HL-60 (cell line): ENCODE data around the gene LY6G6D.

Experiments
- DNase-seq, 2 experiments: peaks; one replicate each; pipeline ENCODE4 v3.0.0-alpha.2; 2010 to 2020; ENCODE audit warnings: low read depth in 1 of 2, low spot score in 1 of 2
- H3K27ac ChIP-seq: fragments of 250-450 bp; sonication (Bioruptor Pico); replicated peaks from 2 replicates; pipeline ENCODE4 v1.5.1; 2020; ENCODE audit warnings: mild to moderate bottlenecking, moderate library complexity
- H3K27me3 ChIP-seq: fragments of 250-450 bp; sonication (Bioruptor Pico); 2 replicates; pipeline ENCODE4 v1.5.1; 2021; ENCODE audit warnings: mild to moderate bottlenecking, moderate library complexity; ENCODE audit not compliant: insufficient read depth, poor library complexity, severe bottlenecking
- H3K4me3 ChIP-seq: replicated peaks from 2 replicates; pipeline ENCODE4 v1.5.1; 2011; ENCODE audit warnings: mild to moderate bottlenecking, control low read depth, low read length; ENCODE audit not compliant: insufficient read depth
- GABPA ChIP-seq: IDR thresholded peaks from 2 replicates; pipeline ENCODE4 v1.6.1; 2012; ENCODE audit warnings: low read depth
- POLR2AphosphoS5 ChIP-seq: IDR thresholded peaks from 2 replicates; pipeline ENCODE4 v1.6.1; 2012; ENCODE audit warnings: low read depth
- SPI1 ChIP-seq: IDR thresholded peaks from 2 replicates; pipeline ENCODE4 v1.6.1; 2012; ENCODE audit warnings: low read depth, mild to moderate bottlenecking, borderline replicate concordance
- TF ChIP-seq, protein P1 (sequence below): IDR thresholded peaks from one replicate; pipeline ENCODE4 v1.5.1; 2011; ENCODE audit warnings: low read length, control low read depth, inconsistent platforms; ENCODE audit not compliant: insufficient read depth
- TF ChIP-seq, protein P2 (sequence below): IDR thresholded peaks from 2 replicates; pipeline ENCODE4 v1.6.1; 2012; ENCODE audit warnings: low read depth; ENCODE audit not compliant: insufficient replicate concordance

Gene LY6G6D

DNA sequence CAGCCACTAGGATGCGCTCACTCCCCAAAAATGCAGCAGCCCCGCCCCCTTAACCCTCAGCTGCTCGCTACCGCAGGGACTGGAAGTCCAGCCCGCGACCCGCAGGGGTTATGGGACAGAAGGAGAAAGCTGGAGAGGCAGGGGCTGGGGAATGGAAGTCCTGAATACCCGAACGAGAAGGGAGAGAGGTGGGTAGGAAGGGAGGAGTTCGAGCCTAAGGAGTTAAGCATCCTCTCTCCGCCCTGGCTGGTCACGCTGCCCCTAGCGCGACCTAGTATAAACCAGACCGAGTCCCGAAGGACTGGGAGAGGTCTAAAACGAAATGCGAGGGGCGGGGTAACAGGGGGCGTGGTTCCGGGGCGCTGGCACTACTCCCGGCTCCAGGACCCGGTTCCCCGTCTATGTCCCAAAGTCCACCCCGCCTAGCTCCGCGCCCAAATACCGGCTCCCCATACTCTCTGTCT lies 14.4 kb downstream of the LY6G6D start:
- peak overlapping the region; percentile 57 for H3K27ac ChIP-seq
- TF ChIP-seq, protein P1, sequence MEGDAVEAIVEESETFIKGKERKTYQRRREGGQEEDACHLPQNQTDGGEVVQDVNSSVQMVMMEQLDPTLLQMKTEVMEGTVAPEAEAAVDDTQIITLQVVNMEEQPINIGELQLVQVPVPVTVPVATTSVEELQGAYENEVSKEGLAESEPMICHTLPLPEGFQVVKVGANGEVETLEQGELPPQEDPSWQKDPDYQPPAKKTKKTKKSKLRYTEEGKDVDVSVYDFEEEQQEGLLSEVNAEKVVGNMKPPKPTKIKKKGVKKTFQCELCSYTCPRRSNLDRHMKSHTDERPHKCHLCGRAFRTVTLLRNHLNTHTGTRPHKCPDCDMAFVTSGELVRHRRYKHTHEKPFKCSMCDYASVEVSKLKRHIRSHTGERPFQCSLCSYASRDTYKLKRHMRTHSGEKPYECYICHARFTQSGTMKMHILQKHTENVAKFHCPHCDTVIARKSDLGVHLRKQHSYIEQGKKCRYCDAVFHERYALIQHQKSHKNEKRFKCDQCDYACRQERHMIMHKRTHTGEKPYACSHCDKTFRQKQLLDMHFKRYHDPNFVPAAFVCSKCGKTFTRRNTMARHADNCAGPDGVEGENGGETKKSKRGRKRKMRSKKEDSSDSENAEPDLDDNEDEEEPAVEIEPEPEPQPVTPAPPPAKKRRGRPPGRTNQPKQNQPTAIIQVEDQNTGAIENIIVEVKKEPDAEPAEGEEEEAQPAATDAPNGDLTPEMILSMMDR, result peak; percentile 49
- TF ChIP-seq POLR2AphosphoS5, result no peak
- no peaks in the 10 kb centered on the region for H3K27me3 ChIP-seq
- H3K4me3 ChIP-seq, result peak overlapping the region; percentile 33
- peak; percentile 72 to 83 for DNase-seq

DNA sequence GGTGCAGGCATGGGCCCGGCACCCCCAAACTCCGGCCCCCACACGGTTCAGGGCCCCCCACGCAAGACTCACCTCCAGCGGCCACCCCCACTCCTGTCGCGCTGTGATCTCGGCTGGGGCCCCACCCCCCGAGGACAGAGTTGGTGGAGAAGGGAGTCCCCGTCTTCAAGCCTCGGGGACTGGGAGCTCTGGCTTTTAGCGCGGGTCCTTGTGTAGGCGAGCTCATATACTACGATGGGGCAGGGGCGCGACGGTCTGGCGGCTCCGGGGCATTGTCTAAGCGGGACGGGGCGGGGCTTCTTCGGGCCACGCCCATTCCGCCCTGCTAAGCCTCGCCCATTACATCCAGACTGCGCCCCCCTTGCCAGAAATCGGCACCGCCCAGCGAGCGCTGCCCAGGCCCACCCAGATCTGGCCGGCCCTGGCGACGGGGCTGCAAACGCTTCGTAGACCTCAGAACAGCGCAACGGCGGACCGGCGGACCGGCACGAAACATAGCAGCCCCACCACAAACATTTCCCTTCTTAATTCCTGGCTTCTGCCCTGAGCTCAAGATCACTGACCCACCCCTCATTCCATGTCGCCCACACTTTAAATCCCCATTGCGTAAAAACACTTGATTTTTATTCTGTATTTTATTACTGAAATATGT lies 15.0 kb downstream of the LY6G6D start:
- peak; percentile 57 to 58 for DNase-seq
- TF ChIP-seq SPI1, result no peak
- TF ChIP-seq, protein P2, sequence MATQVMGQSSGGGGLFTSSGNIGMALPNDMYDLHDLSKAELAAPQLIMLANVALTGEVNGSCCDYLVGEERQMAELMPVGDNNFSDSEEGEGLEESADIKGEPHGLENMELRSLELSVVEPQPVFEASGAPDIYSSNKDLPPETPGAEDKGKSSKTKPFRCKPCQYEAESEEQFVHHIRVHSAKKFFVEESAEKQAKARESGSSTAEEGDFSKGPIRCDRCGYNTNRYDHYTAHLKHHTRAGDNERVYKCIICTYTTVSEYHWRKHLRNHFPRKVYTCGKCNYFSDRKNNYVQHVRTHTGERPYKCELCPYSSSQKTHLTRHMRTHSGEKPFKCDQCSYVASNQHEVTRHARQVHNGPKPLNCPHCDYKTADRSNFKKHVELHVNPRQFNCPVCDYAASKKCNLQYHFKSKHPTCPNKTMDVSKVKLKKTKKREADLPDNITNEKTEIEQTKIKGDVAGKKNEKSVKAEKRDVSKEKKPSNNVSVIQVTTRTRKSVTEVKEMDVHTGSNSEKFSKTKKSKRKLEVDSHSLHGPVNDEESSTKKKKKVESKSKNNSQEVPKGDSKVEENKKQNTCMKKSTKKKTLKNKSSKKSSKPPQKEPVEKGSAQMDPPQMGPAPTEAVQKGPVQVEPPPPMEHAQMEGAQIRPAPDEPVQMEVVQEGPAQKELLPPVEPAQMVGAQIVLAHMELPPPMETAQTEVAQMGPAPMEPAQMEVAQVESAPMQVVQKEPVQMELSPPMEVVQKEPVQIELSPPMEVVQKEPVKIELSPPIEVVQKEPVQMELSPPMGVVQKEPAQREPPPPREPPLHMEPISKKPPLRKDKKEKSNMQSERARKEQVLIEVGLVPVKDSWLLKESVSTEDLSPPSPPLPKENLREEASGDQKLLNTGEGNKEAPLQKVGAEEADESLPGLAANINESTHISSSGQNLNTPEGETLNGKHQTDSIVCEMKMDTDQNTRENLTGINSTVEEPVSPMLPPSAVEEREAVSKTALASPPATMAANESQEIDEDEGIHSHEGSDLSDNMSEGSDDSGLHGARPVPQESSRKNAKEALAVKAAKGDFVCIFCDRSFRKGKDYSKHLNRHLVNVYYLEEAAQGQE, result no peak
- TF ChIP-seq, protein P1, result no peak
- TF ChIP-seq POLR2AphosphoS5, result peak; percentile 88
- TF ChIP-seq GABPA, result no peak
- Histone ChIP-seq H3K27me3 (no peaks in the 10 kb centered on the region), H3K27ac (peak overlapping the region; percentile 57), H3K4me3 (peak overlapping the region; percentile 33)

DNA sequence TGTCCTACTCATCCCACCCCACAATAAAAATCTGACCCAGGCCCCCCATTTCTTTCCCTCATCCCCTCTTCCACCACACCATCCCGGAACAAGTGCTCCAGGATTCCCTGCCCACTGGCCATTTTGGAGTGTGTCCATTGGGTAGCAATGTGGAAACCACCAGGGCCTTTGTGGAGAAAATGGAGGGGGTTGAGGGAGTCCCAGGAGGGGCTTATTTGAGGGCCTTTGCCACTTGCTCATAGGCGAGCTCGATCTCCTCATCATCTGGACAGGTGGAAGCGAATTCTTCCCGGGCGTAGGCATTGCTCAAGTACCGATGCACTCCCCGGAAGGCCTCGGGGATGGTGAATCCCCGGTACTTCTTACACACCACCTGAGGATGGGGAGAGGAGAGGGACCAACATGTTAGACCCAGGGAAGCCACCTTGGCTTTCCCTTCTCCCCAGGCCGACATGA lies 15.5 kb downstream of the LY6G6D start:
- TF ChIP-seq, protein P2, result no peak
- TF ChIP-seq GABPA (no peak), SPI1 (no peak)
- Histone ChIP-seq H3K4me3 (no peak overlapping the region), H3K27me3 (no peaks in the 10 kb centered on the region), H3K27ac (no peak overlapping the region)
- DNase-seq, result no peak

DNA sequence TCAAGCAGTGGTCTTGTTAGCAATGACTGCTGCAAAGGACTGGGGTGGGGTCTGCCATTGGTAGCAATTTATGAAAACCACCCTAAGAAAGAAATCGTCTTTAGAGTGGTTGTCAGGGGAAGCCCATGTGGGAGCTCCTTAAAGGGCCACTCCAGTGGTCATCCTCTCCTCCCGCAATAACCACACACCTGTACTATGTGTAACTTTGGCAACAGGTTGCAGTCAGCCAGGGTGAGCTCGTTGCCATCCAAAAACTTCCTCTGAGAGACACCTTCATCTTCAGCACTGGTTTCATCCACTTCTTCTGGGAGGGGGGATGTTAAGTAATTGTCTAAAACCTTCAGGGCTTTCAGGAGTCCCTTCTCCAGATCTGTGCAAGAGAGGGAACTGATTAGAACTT lies 16.9 kb downstream of the LY6G6D start:
- H3K27me3 ChIP-seq, result no peaks in the 10 kb centered on the region
- H3K27ac ChIP-seq, result no peak overlapping the region
- no peak overlapping the region for H3K4me3 ChIP-seq
- TF ChIP-seq, protein P2, result no peak
- TF ChIP-seq SPI1 (no peak), GABPA (no peak), POLR2AphosphoS5 (no peak)
- TF ChIP-seq, protein P1, result no peak
- no peak for DNase-seq
